Esophagus muscularis mucosa (tissue), 3 donors: ENCODE measurements around the gene DDX43.

ENCODE experiments used
- CTCF ChIP-seq, 3 experiments: fragments of 200-600 bp in 2 of 3; fragments of 450-650 bp in 1 of 3; sonication (generic) in 2 of 3; IDR thresholded peaks; one replicate each; pipeline ENCODE4 v1.5.1; 2017 to 2019; ENCODE audit warnings: antibody characterized with exemption in 3 of 3, mild to moderate bottlenecking in 2 of 3, moderate library complexity in 1 of 3
- EP300 ChIP-seq: sonication (generic); formaldehyde crosslinking; IDR thresholded peaks from one replicate; pipeline ENCODE4 v1.6.1; 2017; ENCODE audit warnings: antibody characterized with exemption

- TF ChIP-seq EP300: no peak
- TF ChIP-seq CTCF (IDR thresholded peaks at IDR 0.05): no peak
Observed at GRCh38 chr6:73364121-73364520, 30.5 kb upstream of the DDX43 start.
